Trophoblast cell (in vitro differentiated cells and primary cell): Measurements from ENCODE around the gene SLIT3.

Experiments used
- DNase-seq, 2 donors: peaks; one replicate each; pipeline ENCODE4 v3.0.0-alpha.2; 2016
- H2AFZ ChIP-seq: 2 replicates; pipeline ENCODE4 v1.6.1; 2013; ENCODE audit warnings: low read length, moderate library complexity, mild to moderate bottlenecking; ENCODE audit not compliant: insufficient read depth, poor library complexity
- H2AK5ac ChIP-seq: 2 replicates; pipeline ENCODE4 v1.6.1; 2013; ENCODE audit warnings: mild to moderate bottlenecking, low read length
- H2BK120ac ChIP-seq: 2 replicates; pipeline ENCODE4 v1.6.1; 2013; ENCODE audit warnings: low read length, mild to moderate bottlenecking, moderate library complexity; ENCODE audit not compliant: insufficient read depth, poor library complexity
- H2BK12ac ChIP-seq: 2 replicates; pipeline ENCODE4 v1.6.1; 2013; ENCODE audit warnings: mild to moderate bottlenecking, low read length, moderate library complexity
- H2BK5ac ChIP-seq: 2 replicates; pipeline ENCODE4 v1.6.1; 2013; ENCODE audit warnings: low read length, low read depth, moderate library complexity, mild to moderate bottlenecking; ENCODE audit not compliant: poor library complexity
- H3K14ac ChIP-seq: 2 replicates; pipeline ENCODE4 v1.6.1; 2013; ENCODE audit warnings: mild to moderate bottlenecking, low read length
- H3K18ac ChIP-seq: 2 replicates; pipeline ENCODE4 v1.6.1; 2013; ENCODE audit warnings: mild to moderate bottlenecking, low read length
- H3K23ac ChIP-seq: 2 replicates; pipeline ENCODE4 v1.6.1; 2013; ENCODE audit warnings: low read length
- H3K27ac ChIP-seq: 2 replicates; pipeline ENCODE4 v1.5.1; 2013; ENCODE audit warnings: low read depth, mild to moderate bottlenecking, inconsistent platforms, low read length, moderate library complexity
- H3K27me3 ChIP-seq: 2 replicates; pipeline ENCODE4 v1.6.1; 2013; ENCODE audit warnings: inconsistent platforms, mild to moderate bottlenecking, low read length, moderate library complexity; ENCODE audit not compliant: insufficient read depth
- H3K36me3 ChIP-seq, 2 experiments: 1 replicate in 1 of 2; 2 replicates in 1 of 2; pipeline ENCODE4 v1.6.1; 2013; ENCODE audit warnings: low read length in 2 of 2, mild to moderate bottlenecking in 2 of 2, moderate library complexity in 1 of 2; ENCODE audit not compliant: insufficient read depth in 2 of 2, control insufficient read depth in 1 of 2
- H3K4ac ChIP-seq: 2 replicates; pipeline ENCODE4 v1.6.1; 2013; ENCODE audit warnings: low read depth, mild to moderate bottlenecking, low read length, moderate library complexity
- H3K4me1 ChIP-seq, 2 experiments: 1 replicate in 1 of 2; 2 replicates in 1 of 2; pipeline ENCODE4 v1.6.1; 2013; ENCODE audit warnings: low read length in 2 of 2, mild to moderate bottlenecking in 2 of 2, moderate library complexity in 1 of 2; ENCODE audit not compliant: insufficient read depth in 2 of 2, control insufficient read depth in 1 of 2
- H3K4me2 ChIP-seq: 2 replicates; pipeline ENCODE4 v1.6.1; 2013; ENCODE audit warnings: inconsistent platforms, mild to moderate bottlenecking, low read length, moderate library complexity
- H3K4me3 ChIP-seq: 2 replicates; pipeline ENCODE4 v1.5.1; 2013; ENCODE audit warnings: mild to moderate bottlenecking, low read depth, low read length, inconsistent platforms
- H3K79me1 ChIP-seq: one replicate; pipeline ENCODE4 v1.6.1; 2013; ENCODE audit warnings: low read length
- H3K79me2 ChIP-seq: 2 replicates; pipeline ENCODE4 v1.6.1; 2013; ENCODE audit warnings: low read length, mild to moderate bottlenecking; ENCODE audit not compliant: control insufficient read depth, insufficient read depth, poor library complexity
- H3K9ac ChIP-seq: 2 replicates; pipeline ENCODE4 v1.6.1; 2013; ENCODE audit warnings: mild to moderate bottlenecking, low read length
- H3K9me3 ChIP-seq: 2 replicates; pipeline ENCODE4 v1.6.1; 2013; ENCODE audit warnings: low read depth, mild to moderate bottlenecking, control low read depth, inconsistent platforms, low read length; ENCODE audit not compliant: insufficient read depth
- H4K12ac ChIP-seq: 2 replicates; pipeline ENCODE4 v1.6.1; 2013; ENCODE audit warnings: low read depth, mild to moderate bottlenecking, low read length, moderate library complexity
- H4K8ac ChIP-seq: 2 replicates; pipeline ENCODE4 v1.6.1; 2013; ENCODE audit warnings: low read depth, mild to moderate bottlenecking, low read length, moderate library complexity
- H4K91ac ChIP-seq: one replicate; pipeline ENCODE4 v1.6.1; 2013; ENCODE audit warnings: low read depth, mild to moderate bottlenecking, low read length, moderate library complexity
- WGBS: extraction: QIAGEN DNeasy Blood & Tissue Kit; methylation state at CpG from one replicate; pipeline ENCODE4 v1.1.7; 2013; ENCODE audit warnings: missing lambda C conversion rate; ENCODE audit not compliant: insufficient read length, insufficient coverage; ENCODE audit errors: extremely low coverage; 5-methylcytosine and 5-hydroxymethylcytosine counted together

Gene SLIT3

DNA sequence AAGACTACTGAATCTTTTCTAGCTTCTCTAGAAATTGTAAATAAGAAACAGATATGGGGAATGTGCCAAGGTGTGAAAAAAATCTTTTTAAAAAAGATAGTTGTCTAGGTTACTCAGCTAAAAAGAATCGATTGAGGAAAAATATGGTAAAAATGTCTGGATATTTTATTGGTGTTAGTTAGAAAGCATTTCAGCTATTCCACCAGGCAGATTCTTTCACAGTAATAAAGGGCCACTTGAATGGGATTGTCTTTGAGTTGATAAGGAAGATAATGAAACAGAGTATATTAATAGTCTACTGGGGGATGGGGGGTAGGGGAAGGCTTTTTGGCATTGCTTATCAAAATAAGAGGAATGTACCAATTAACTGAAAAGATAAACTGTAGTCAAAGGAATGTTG lies 51.9 kb downstream of the SLIT3 start:
- H3K27ac ChIP-seq = no peak overlapping the region
- H3K4ac ChIP-seq = no peak overlapping the region
- H4K12ac ChIP-seq = no peak overlapping the region
- H3K4me3 ChIP-seq = no peak overlapping the region
- H3K79me2 ChIP-seq = no peaks in the 10 kb centered on the region
- no peak overlapping the region for H2AK5ac ChIP-seq
- H4K91ac ChIP-seq = no peak overlapping the region
- H2BK120ac ChIP-seq = no peak overlapping the region
- H2BK5ac ChIP-seq = no peak overlapping the region
- H3K27me3 ChIP-seq = no peaks in the 10 kb centered on the region
- no peak overlapping the region for H3K14ac ChIP-seq
- DNase-seq = no peak
- H3K18ac ChIP-seq = no peak overlapping the region
- H3K4me1 ChIP-seq = peaks cover 0 to 4% of the 10 kb centered on the region in 2 experiments
- no peak overlapping the region for H3K4me2 ChIP-seq
- no peak overlapping the region for H3K23ac ChIP-seq
- 100% methylated on average over 1 of the region's 1 CpG for WGBS
- H3K9ac ChIP-seq = no peak overlapping the region
- H3K36me3 ChIP-seq = peaks cover 13 to 25% of the 10 kb centered on the region in 2 experiments
- no peaks in the 10 kb centered on the region for H3K79me1 ChIP-seq
- no peak overlapping the region for H4K8ac ChIP-seq
- H2AFZ ChIP-seq = no peak overlapping the region
- H2BK12ac ChIP-seq = no peak overlapping the region
- no peaks in the 10 kb centered on the region for H3K9me3 ChIP-seq

GRCh38 chr5:169248550-169248949 lies 52.4 kb downstream of the SLIT3 start:
- H2BK12ac ChIP-seq = no peak overlapping the region
- no peak overlapping the region for H2BK120ac ChIP-seq
- no peak overlapping the region for H3K23ac ChIP-seq
- no peaks in the 10 kb centered on the region for H3K27me3 ChIP-seq
- no peak overlapping the region for H3K14ac ChIP-seq
- no peak overlapping the region for H3K4ac ChIP-seq
- no peaks in the 10 kb centered on the region for H3K9me3 ChIP-seq
- H3K27ac ChIP-seq = no peak overlapping the region
- no peak overlapping the region for H4K8ac ChIP-seq
- H4K91ac ChIP-seq = no peak overlapping the region
- H3K79me2 ChIP-seq = no peaks in the 10 kb centered on the region
- no peak for DNase-seq
- no peak overlapping the region for H3K18ac ChIP-seq
- H2BK5ac ChIP-seq = no peak overlapping the region
- WGBS = no CpG with 5 or more reads among the region's 3 CpGs
- H3K4me2 ChIP-seq = no peak overlapping the region
- peaks cover 0 to 4% of the 10 kb centered on the region in 2 experiments for H3K4me1 ChIP-seq
- no peak overlapping the region for H2AK5ac ChIP-seq
- peaks cover 14 to 26% of the 10 kb centered on the region in 2 experiments for H3K36me3 ChIP-seq
- H3K4me3 ChIP-seq = no peak overlapping the region
- no peak overlapping the region for H2AFZ ChIP-seq
- no peaks in the 10 kb centered on the region for H3K79me1 ChIP-seq
- no peak overlapping the region for H4K12ac ChIP-seq
- no peak overlapping the region for H3K9ac ChIP-seq

GRCh38 chr5:169244812-169245211 lies 56.1 kb downstream of the SLIT3 start:
- Histone ChIP-seq H3K27me3 (no peaks in the 10 kb centered on the region), H2AFZ (no peak overlapping the region), H2BK12ac (no peak overlapping the region), H3K79me2 (no peaks in the 10 kb centered on the region), H3K4me1 (no peaks in the 10 kb centered on the region), H3K14ac (no peak overlapping the region), H3K9me3 (no peaks in the 10 kb centered on the region), H2AK5ac (no peak overlapping the region), H4K8ac (no peak overlapping the region), H4K12ac (no peak overlapping the region), H3K36me3 (peaks cover 14 to 20% of the 10 kb centered on the region in 2 experiments), H3K79me1 (no peaks in the 10 kb centered on the region), H2BK5ac (no peak overlapping the region), H4K91ac (no peak overlapping the region), H3K23ac (no peak overlapping the region), H3K18ac (no peak overlapping the region), H3K4ac (no peak overlapping the region), H3K4me3 (no peak overlapping the region), H2BK120ac (no peak overlapping the region), H3K4me2 (no peak overlapping the region), H3K9ac (no peak overlapping the region), H3K27ac (no peak overlapping the region)
- no peak for DNase-seq
- WGBS = no CpG with 5 or more reads among the region's 3 CpGs

DNA sequence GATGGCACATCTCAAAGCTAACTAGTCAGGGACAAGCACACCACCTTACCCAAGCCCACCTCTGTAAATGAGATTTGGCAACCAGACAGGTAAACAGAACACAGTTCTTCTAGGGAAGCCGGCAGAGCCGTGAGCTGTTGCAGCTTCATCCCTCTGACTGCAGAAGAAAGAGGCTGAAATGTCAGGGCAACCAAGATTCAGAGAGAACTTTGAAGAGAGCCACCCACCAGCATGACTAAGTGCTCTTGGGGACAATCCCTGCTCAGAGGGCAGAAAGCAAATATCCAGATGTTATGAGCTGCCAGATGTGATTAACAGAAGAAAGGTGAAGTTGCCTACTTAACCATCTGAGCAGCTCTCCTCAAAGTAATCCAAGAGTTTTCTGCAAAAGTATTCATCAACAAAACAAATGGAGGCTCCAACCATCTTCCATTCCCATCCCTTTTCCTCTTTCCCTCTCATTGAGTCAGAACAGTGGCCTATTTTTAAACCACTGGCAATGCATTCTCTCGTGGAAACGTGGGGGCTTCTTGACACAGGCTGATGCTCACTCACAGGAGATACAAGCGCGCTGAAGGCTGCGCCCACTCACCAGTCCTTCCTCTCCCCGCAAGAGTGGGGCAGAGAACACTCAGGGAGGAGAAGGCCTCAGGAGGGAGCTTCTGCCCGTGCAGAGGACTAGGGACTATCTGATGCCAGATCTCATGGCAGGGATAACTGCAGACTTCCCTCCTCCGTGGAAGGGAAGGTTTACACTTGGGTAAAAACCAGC lies 57.1 kb downstream of the SLIT3 start:
- Histone ChIP-seq H2BK5ac (no peak overlapping the region), H4K12ac (no peak overlapping the region), H3K4me3 (no peak overlapping the region), H2AK5ac (no peak overlapping the region), H2BK120ac (no peak overlapping the region), H3K9me3 (no peaks in the 10 kb centered on the region), H3K79me2 (no peaks in the 10 kb centered on the region), H4K91ac (no peak overlapping the region), H3K4me1 (no peaks in the 10 kb centered on the region), H3K9ac (no peak overlapping the region), H2AFZ (no peak overlapping the region), H2BK12ac (no peak overlapping the region), H3K23ac (no peak overlapping the region), H4K8ac (no peak overlapping the region), H3K79me1 (no peaks in the 10 kb centered on the region), H3K4ac (no peak overlapping the region), H3K4me2 (no peak overlapping the region), H3K14ac (no peak overlapping the region), H3K27ac (no peak overlapping the region), H3K27me3 (no peaks in the 10 kb centered on the region), H3K36me3 (peaks cover 12 to 18% of the 10 kb centered on the region in 2 experiments), H3K18ac (no peak overlapping the region)
- no peak for DNase-seq
- no CpG with 5 or more reads among the region's 10 CpGs for WGBS
